ENCODE results near the gene TOLLIP. TPM values are rescaled to one million over a fixed set of nuclear protein-coding genes. Genes with fewer than 3 reads are reported as not detected.

Gene TOLLIP
- polyA plus RNA-seq, 1 experiment, result 38.3 TPM

GRCh38 chr11:1232021-1232882 lies 77.2 kb downstream of the TOLLIP start:
- TF ChIP-seq CTCF (IDR thresholded peaks at IDR 0.05; ENCODE audit: insufficient read depth, low read depth, low read length), result no peak
- Histone ChIP-seq H3K36me3 (ENCODE audit: control insufficient read depth, insufficient read depth, low read length) (no peaks in the 10 kb centered on the region), H3K27me3 (ENCODE audit: control insufficient read depth, insufficient read depth, low read length) (no peaks in the 10 kb centered on the region), H3K4me3 (ENCODE audit: low read depth, low read length) (no peak overlapping the region)
- POLR2A ChIA-PET, result no interaction called here
- DNase-seq (ENCODE audit: low read depth), result no peak
- CTCF ChIA-PET, result no interaction called here

- H3K36me3 ChIP-seq (ENCODE audit: control insufficient read depth, insufficient read depth, low read length), result no peaks in the 10 kb centered on the region
- CTCF ChIA-PET, result no interaction called here
- DNase-seq (ENCODE audit: low read depth), result no peak
These were observed 77.9 kb downstream of the TOLLIP start for GRCh38 chr11:1231396-1232020.

GRCh38 chr11:1230456-1231395 lies 78.7 kb downstream of the TOLLIP start:
- ChIA-PET POLR2A (no interaction called here), CTCF (no interaction called here)
- TF ChIP-seq CTCF (IDR thresholded peaks at IDR 0.05; ENCODE audit: insufficient read depth, low read depth, low read length), result no peak
- DNase-seq (ENCODE audit: low read depth), result no peak
- Histone ChIP-seq H3K27me3 (ENCODE audit: control insufficient read depth, insufficient read depth, low read length) (0 out of 2 replicates have a peak, but pooled peaks cover 1% of the 10 kb centered on the region), H3K4me3 (ENCODE audit: low read depth, low read length) (no peak overlapping the region), H3K36me3 (ENCODE audit: control insufficient read depth, insufficient read depth, low read length) (no peaks in the 10 kb centered on the region)

More at GRCh38 chr11:1231396-1232020, 77.9 kb downstream of the TOLLIP start:
- POLR2A ChIA-PET, result no interaction called here
- Histone ChIP-seq H3K4me3 (ENCODE audit: low read depth, low read length) (no peak overlapping the region), H3K27me3 (ENCODE audit: control insufficient read depth, insufficient read depth, low read length) (no peaks in the 10 kb centered on the region)
- no peak for TF ChIP-seq CTCF (IDR thresholded peaks at IDR 0.05; ENCODE audit: insufficient read depth, low read depth, low read length)

- H3K4me3 ChIP-seq (ENCODE audit: low read depth, low read length), result no peak overlapping the region
- no peak for DNase-seq (ENCODE audit: low read depth)
- CTCF ChIA-PET, result no interaction called here
- H3K27me3 ChIP-seq (ENCODE audit: control insufficient read depth, insufficient read depth, low read length), result 0 out of 2 replicates have a peak, but pooled peaks cover 2% of the 10 kb centered on the region
- no peaks in the 10 kb centered on the region for H3K36me3 ChIP-seq (ENCODE audit: control insufficient read depth, insufficient read depth, low read length)
- no peak for TF ChIP-seq CTCF (IDR thresholded peaks at IDR 0.05; ENCODE audit: insufficient read depth, low read depth, low read length)
- POLR2A ChIA-PET, result no interaction called here
These were observed 79.3 kb downstream of the TOLLIP start for GRCh38 chr11:1230121-1230455.

Measured in BJ (cell line).